PFSK-1 (cell line): ENCODE results near the gene RPIA.

Source experiments
- POLR2AphosphoS5 ChIP-seq: IDR thresholded peaks from 2 replicates; pipeline ENCODE4 v1.6.1; 2012; ENCODE audit warnings: low read depth, mild to moderate bottlenecking, control low read depth, low read length, moderate library complexity
- REST ChIP-seq, 2 experiments: IDR thresholded peaks; 2 replicates each; pipeline versions ENCODE4 v1.6.1 to v1.8.0; 2011 to 2012; ENCODE audit warnings: low read depth in 2 of 2, low read length in 2 of 2, control low read depth in 1 of 2, inconsistent platforms in 1 of 2, mild to moderate bottlenecking in 1 of 2, moderate library complexity in 1 of 2; ENCODE audit not compliant: insufficient read depth in 1 of 2

DNA sequence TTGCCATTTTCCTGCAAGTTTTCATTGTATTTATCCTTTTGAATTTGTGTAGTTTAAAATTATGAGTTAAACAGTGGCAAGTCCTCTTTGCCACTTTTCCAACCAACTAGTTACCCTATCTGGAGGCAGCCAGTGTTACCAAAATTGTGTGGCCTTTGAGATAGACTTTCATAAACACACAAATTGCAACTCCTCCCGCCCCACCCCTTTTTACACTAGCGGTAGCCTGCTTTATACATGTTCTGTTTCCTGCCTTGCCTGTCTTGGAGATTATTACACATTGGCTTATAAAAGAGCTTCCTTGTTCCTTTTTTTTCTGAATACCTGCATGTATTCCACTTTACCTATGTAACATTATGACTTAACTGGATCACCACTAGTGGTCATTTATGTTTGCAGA lies 56.5 kb downstream of the RPIA start:
- TF ChIP-seq POLR2AphosphoS5 (no peak), REST (IDR thresholded peaks at IDR 0.05; ENCODE audit: insufficient read depth in 1 of 2, low read depth in 2 of 2, low read length in 2 of 2) (no peak)
